ENCODE results near the gene MRPS15.

The MRPS15 gene

GRCh38 chr1:36420409-36420808 is 43.8 kb downstream of the MRPS15 start:
- DNase-seq: no peak
- H3K4me3 Mint-ChIP-seq: no peak overlapping the region
- peaks cover 32% of the 10 kb centered on the region for H3K4me1 Mint-ChIP-seq
- H3K27me3 Mint-ChIP-seq (ENCODE audit: low read depth, poor library complexity): no peaks in the 10 kb centered on the region
- H3K9me3 Mint-ChIP-seq: no peaks in the 10 kb centered on the region
- H3K36me3 Mint-ChIP-seq (ENCODE audit: low read depth): peaks cover 12% of the 10 kb centered on the region
- H3K27ac Mint-ChIP-seq: no peak overlapping the region
- no peak for TF ChIP-seq CTCF (IDR thresholded peaks at IDR 0.05)

DNA sequence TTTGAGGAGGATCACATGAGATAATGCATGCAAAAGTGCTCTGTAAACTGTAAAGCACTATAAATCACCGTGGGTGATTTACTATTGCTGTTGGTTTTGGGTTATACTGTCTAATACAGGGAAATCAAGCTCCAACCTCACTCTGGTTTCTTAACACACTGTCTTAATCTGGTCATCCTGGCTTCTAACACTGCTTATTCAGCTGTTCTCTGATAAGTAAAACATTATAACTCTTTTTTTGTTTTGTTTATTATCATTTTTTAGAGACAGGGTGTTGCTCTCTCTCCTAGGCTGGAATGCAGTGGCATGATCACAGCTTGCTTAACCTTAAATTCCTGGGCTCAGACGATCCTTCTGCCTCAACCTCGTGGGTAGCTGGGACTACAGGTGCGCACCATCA is 44.6 kb downstream of the MRPS15 start:
- Mint-ChIP-seq H3K4me3 (no peak overlapping the region), H3K27ac (no peak overlapping the region), H3K27me3 (ENCODE audit: low read depth, poor library complexity) (no peaks in the 10 kb centered on the region), H3K36me3 (ENCODE audit: low read depth) (peaks cover 19% of the 10 kb centered on the region), H3K9me3 (peaks cover 2% of the 10 kb centered on the region), H3K4me1 (peaks cover 35% of the 10 kb centered on the region)
- DNase-seq: no peak
- TF ChIP-seq CTCF (IDR thresholded peaks at IDR 0.05): no peak

DNA sequence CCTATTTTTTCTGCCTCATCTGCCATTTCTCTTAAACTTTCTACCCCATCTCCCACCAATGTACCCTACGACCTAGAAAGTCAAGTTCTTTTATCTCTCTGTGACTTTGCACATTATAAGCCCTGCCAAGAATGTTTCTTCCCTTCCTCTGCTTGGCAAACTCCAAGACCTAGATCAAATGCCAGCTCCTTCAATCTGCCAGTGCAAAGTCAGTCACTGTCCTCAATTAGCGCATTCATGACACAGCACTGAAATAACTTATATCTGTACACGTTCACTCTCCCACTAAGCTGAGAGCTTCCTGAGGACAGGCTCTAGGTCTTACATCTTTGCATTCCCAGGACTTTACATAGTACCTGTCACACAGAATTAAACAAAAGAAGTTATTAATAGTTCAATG is 45.0 kb downstream of the MRPS15 start:
- no peaks in the 10 kb centered on the region for H3K27me3 Mint-ChIP-seq (ENCODE audit: low read depth, poor library complexity)
- H3K4me3 Mint-ChIP-seq: no peak overlapping the region
- no peak overlapping the region for H3K27ac Mint-ChIP-seq
- TF ChIP-seq CTCF (IDR thresholded peaks at IDR 0.05): no peak
- no peak for DNase-seq
- H3K4me1 Mint-ChIP-seq: peaks cover 35% of the 10 kb centered on the region
- H3K36me3 Mint-ChIP-seq (ENCODE audit: low read depth): peaks cover 24% of the 10 kb centered on the region
- H3K9me3 Mint-ChIP-seq: peaks cover 6% of the 10 kb centered on the region

GRCh38 chr1:36417931-36418330 is 46.3 kb downstream of the MRPS15 start:
- H3K36me3 Mint-ChIP-seq (ENCODE audit: low read depth): peaks cover 36% of the 10 kb centered on the region
- H3K4me1 Mint-ChIP-seq: peaks cover 35% of the 10 kb centered on the region
- no peak for TF ChIP-seq CTCF (IDR thresholded peaks at IDR 0.05)
- H3K9me3 Mint-ChIP-seq: peaks cover 11% of the 10 kb centered on the region
- peak overlapping the region; percentile 50 for H3K27ac Mint-ChIP-seq
- no peak for DNase-seq
- H3K27me3 Mint-ChIP-seq (ENCODE audit: low read depth, poor library complexity): no peaks in the 10 kb centered on the region
- H3K4me3 Mint-ChIP-seq: no peak overlapping the region

GRCh38 chr1:36415661-36416326 is 48.4 kb downstream of the MRPS15 start:
- TF ChIP-seq CTCF (IDR thresholded peaks at IDR 0.05): no peak
- H3K27me3 Mint-ChIP-seq (ENCODE audit: low read depth, poor library complexity): no peaks in the 10 kb centered on the region
- H3K4me1 Mint-ChIP-seq: peaks cover 43% of the 10 kb centered on the region
- peaks cover 11% of the 10 kb centered on the region for H3K9me3 Mint-ChIP-seq
- H3K27ac Mint-ChIP-seq: no peak overlapping the region
- no peak overlapping the region for H3K4me3 Mint-ChIP-seq
- peaks cover 54% of the 10 kb centered on the region for H3K36me3 Mint-ChIP-seq (ENCODE audit: low read depth)
- DNase-seq: no peak

GRCh38 chr1:36414384-36414783 is 49.8 kb downstream of the MRPS15 start:
- peaks cover 63% of the 10 kb centered on the region for H3K36me3 Mint-ChIP-seq (ENCODE audit: low read depth)
- no peak for DNase-seq
- peaks cover 37% of the 10 kb centered on the region for H3K4me1 Mint-ChIP-seq
- no peak overlapping the region for H3K4me3 Mint-ChIP-seq
- no peak for TF ChIP-seq CTCF (IDR thresholded peaks at IDR 0.05)
- H3K27me3 Mint-ChIP-seq (ENCODE audit: low read depth, poor library complexity): no peaks in the 10 kb centered on the region
- peaks cover 16% of the 10 kb centered on the region for H3K9me3 Mint-ChIP-seq
- no peak overlapping the region for H3K27ac Mint-ChIP-seq
